K562 (cell line): ENCODE measurements around the gene NARF. TPM values are rescaled to one million over a fixed set of nuclear protein-coding genes. Genes with fewer than 3 reads are reported as not detected.

Source experiments
- ATAC-seq: fragments of 200-7000 bp; cut with Tn5 transposase; 3 replicates; pipeline ENCODE4 v1.9.1; 2020; ENCODE audit warnings: moderate library complexity
- BruUV-seq: library from RNA; stranded (reverse); fragments of 400-500 nt; replicated peaks from 2 replicates; lab custom pipeline; 2021; lab: Mats Ljungman, UMichigan
- CTCF ChIA-PET: fragments of 300-600 bp; formaldehyde crosslinking; extraction: SDS; loops from one replicate; lab custom pipeline; 2021; ENCODE audit warnings: low intra/inter-chr PET ratio; lab: Yijun Ruan, JAX
- POLR2A ChIA-PET: fragments of 300-600, 350-650 bp; sonication (Branson Sonifier 250); formaldehyde crosslinking; extraction: SDS; loops from one replicate; lab custom pipeline; 2021; ENCODE audit warnings: antibody characterized with exemption, inconsistent platforms; lab: Yijun Ruan, JAX
- DNase-seq, 4 experiments: peaks; one replicate each; pipeline versions ENCODE4 v3.0.0 to v3.0.0-alpha.2; 2011 to 2018; ENCODE audit warnings: low spot score in 3 of 4, mixed read lengths in 3 of 4; ENCODE audit errors: extremely low read depth in 1 of 4
- FAIRE-seq: peaks from 2 replicates; lab custom pipeline; 2011; peaks lifted over from hg19 to GRCh38; lab: Jason Lieb, UNC
- H2AFZ ChIP-seq: 2 replicates; pipeline ENCODE4 v1.6.0; 2011; ENCODE audit warnings: low read depth, low read length, control low read depth, inconsistent platforms
- H3K27ac ChIP-seq: fragments of 200-600 bp; 3 replicates; pipeline ENCODE4 v1.8.0; 2011; ENCODE audit warnings: low read depth, mild to moderate bottlenecking, control low read depth, inconsistent platforms, low read length, moderate library complexity, mixed read lengths; ENCODE audit errors: extremely low read depth
- H3K27me3 ChIP-seq, 2 experiments: fragments of 300-600 bp in 1 of 2; 2 replicates in 1 of 2; 3 replicates in 1 of 2; pipeline versions ENCODE4 v1.6.0 to v1.8.0; 2011; ENCODE audit warnings: inconsistent platforms in 2 of 2, low read length in 2 of 2, mild to moderate bottlenecking in 1 of 2, mixed read lengths in 1 of 2, moderate library complexity in 1 of 2; ENCODE audit not compliant: control insufficient read depth in 2 of 2, insufficient read depth in 2 of 2
- H3K36me3 ChIP-seq: fragments of 300-600 bp; 3 replicates; pipeline ENCODE4 v1.8.0; 2011; ENCODE audit warnings: mild to moderate bottlenecking, low read length, inconsistent platforms; ENCODE audit not compliant: control insufficient read depth, insufficient read depth
- H3K4me1 ChIP-seq, 2 experiments: fragments of 200-600 bp in 1 of 2; replicated peaks in 1 of 2; 2 replicates in 1 of 2; 3 replicates in 1 of 2; pipeline versions ENCODE4 v1.5.1 to v1.8.0; 2011; ENCODE audit warnings: inconsistent platforms in 2 of 2, low read length in 2 of 2, mild to moderate bottlenecking in 1 of 2, mixed read lengths in 1 of 2, moderate library complexity in 1 of 2; ENCODE audit not compliant: control insufficient read depth in 2 of 2, insufficient read depth in 2 of 2
- H3K4me2 ChIP-seq: 2 replicates; pipeline ENCODE4 v1.6.1; 2011; ENCODE audit warnings: low read length, control low read depth, inconsistent platforms, mixed read lengths; ENCODE audit not compliant: insufficient read depth
- H3K4me3 ChIP-seq: fragments of 200-600 bp; sonication (generic), shearing (Covaris generic); 2 replicates; pipeline ENCODE4 v1.5.1; 2016; ENCODE audit warnings: control low read depth, inconsistent platforms
- H3K79me2 ChIP-seq: fragments of 200-600 bp; 3 replicates; pipeline ENCODE4 v1.8.0; 2011; ENCODE audit warnings: low read length, inconsistent platforms; ENCODE audit not compliant: control insufficient read depth, insufficient read depth
- H3K9ac ChIP-seq, 2 experiments: 2 replicates each; pipeline versions ENCODE4 v1.6.0 to v1.6.1; 2011; ENCODE audit warnings: low read depth in 2 of 2, low read length in 2 of 2, control low read depth in 1 of 2, inconsistent platforms in 1 of 2, mild to moderate bottlenecking in 1 of 2, mixed read lengths in 1 of 2; ENCODE audit not compliant: insufficient read depth in 1 of 2
- H3K9me1 ChIP-seq: one replicate; pipeline ENCODE4 v1.6.0; 2011; ENCODE audit warnings: inconsistent platforms, mild to moderate bottlenecking, low read length, moderate library complexity; ENCODE audit not compliant: control insufficient read depth, insufficient read depth
- H3K9me3 ChIP-seq: replicated peaks from 2 replicates; pipeline ENCODE4 v1.5.1; 2011; ENCODE audit warnings: low read depth, low read length, inconsistent platforms; ENCODE audit not compliant: control insufficient read depth, insufficient read depth
- H4K20me1 ChIP-seq: replicated peaks from 2 replicates; pipeline ENCODE4 v1.6.1; 2011; ENCODE audit warnings: low read length, inconsistent platforms, mixed read lengths; ENCODE audit not compliant: control insufficient read depth, insufficient read depth
- BRD4 ChIP-seq: fragments of 200-600 bp; sonication (generic); IDR thresholded peaks from 2 replicates; pipeline ENCODE4 v1.6.1; 2017; ENCODE audit warnings: inconsistent platforms
- EWSR1 ChIP-seq: fragments of 450-650 bp; IDR thresholded peaks from 2 replicates; pipeline ENCODE4 v1.6.1; 2018; ENCODE audit warnings: borderline replicate concordance, mild to moderate bottlenecking, low read depth, moderate library complexity; ENCODE audit not compliant: partially characterized antibody
- MNT ChIP-seq, 2 experiments: fragments of 450-650 bp; conservative IDR thresholded peaks; 2 replicates each; pipeline ENCODE4 v1.6.1; 2017; ENCODE audit warnings: mild to moderate bottlenecking in 2 of 2, moderate library complexity in 2 of 2
- RBFOX2 ChIP-seq: fragments of 200-400 bp; formaldehyde crosslinking; IDR thresholded peaks from 2 replicates; pipeline ENCODE4 v1.6.1; 2017; ENCODE audit warnings: low read depth, mild to moderate bottlenecking, low read length, moderate library complexity
- SMARCE1 ChIP-seq: fragments of 450-650 bp; IDR thresholded peaks from 2 replicates; pipeline ENCODE4 v1.7.1; 2016; ENCODE audit warnings: mild to moderate bottlenecking
- U2AF1 ChIP-seq: fragments of 200-400 bp; formaldehyde crosslinking; optimal IDR thresholded peaks from 2 replicates; pipeline ENCODE3; 2017; ENCODE audit warnings: mild to moderate bottlenecking, low read depth, low read length, moderate library complexity
- ZNF197 ChIP-seq: fragments of 200-800 bp; sonication (Bioruptor generic); IDR thresholded peaks from 2 replicates; pipeline ENCODE4 v1.6.1; 2016; ENCODE audit warnings: low read depth, missing genetic modification characterization, missing compliant biosample characterization
- ZNF830 ChIP-seq: fragments of 250-450 bp; sonication (Bioruptor Pico); IDR thresholded peaks from 2 replicates; pipeline ENCODE4 v1.5.0; 2021; ENCODE audit warnings: mild to moderate bottlenecking
- WGBS: fragments of 100-300 bp; shearing (Covaris generic); methylation state at CpG from one replicate; pipeline ENCODE4 v1.1.6; 2016; ENCODE audit warnings: low coverage, mixed read lengths; ENCODE audit not compliant: insufficient coverage; ENCODE audit errors: missing lambda C conversion rate; 5-methylcytosine and 5-hydroxymethylcytosine counted together
- in situ Hi-C: fragments of 300-500 bp; cut with MboI; formaldehyde crosslinking; loops from 4 replicates; pipeline ENCODE4 v1.15.0; 2018; ENCODE audit warnings: inconsistent platforms, mixed read lengths
- intact Hi-C: fragments of 100-400 bp; cut with micrococcal nuclease; formaldehyde crosslinking; loops from 2 replicates; pipeline ENCODE4 v1.14.2; 2022
- polyA plus RNA-seq, 8 experiments: library from polyadenylated mRNA; depleted of rRNA in 4 of 8; stranded (reverse) in 5 of 8; unstranded in 3 of 8; fragments of >200 nt; fragmentation: Nextera tagmentation in 2 of 8; fragmentation: Illumina TruSeq in 1 of 8; extraction: Ambion mirVana in 2 of 8; extraction: Trizol in 1 of 8; gene quantifications; 2 replicates each; pipeline versions ENCODE4 v1.2.1 to v1.2.3, GENCODE V29; 2011 to 2014; ENCODE audit warnings: inconsistent platforms in 1 of 8, missing spikeins in 1 of 8
- total RNA-seq, 7 experiments: library from RNA; depleted of rRNA in 6 of 7; stranded (reverse); fragments of >200 nt in 6 of 7; fragmentation: Illumina TruSeq in 2 of 7; extraction: Trizol in 2 of 7; gene quantifications; 2 replicates each; pipeline versions ENCODE4 v1.2.1 to v1.2.3, GENCODE V29; 2011 to 2021; ENCODE audit warnings: low replicate concordance in 1 of 7

The NARF gene
- total and polyA plus RNA-seq, 9 of the 15 experiments (the other 6 are each of a cell fraction or from before 2014, with no cell fraction given) = 60.4 to 423 (median 132) TPM

GRCh38 chr17:82479602-82480001, 21.1 kb downstream of the NARF start:
- POLR2A ChIA-PET = no interaction called here
- H3K4me3 ChIP-seq = no peak overlapping the region
- in situ Hi-C loops = no loop called here
- no peak overlapping the region for H3K9ac ChIP-seq
- WGBS = 89% methylated on average over 5 of the region's 5 CpGs
- no peak overlapping the region for H2AFZ ChIP-seq
- no peak for FAIRE-seq
- peaks cover 11% of the 10 kb centered on the region; the same call in 1 of the 3 replicates for H3K79me2 ChIP-seq
- no peaks in the 10 kb centered on the region for H3K9me3 ChIP-seq
- no peaks in the 10 kb centered on the region for H3K27me3 ChIP-seq
- no peaks in the 10 kb centered on the region for H3K9me1 ChIP-seq
- DNase-seq = no peak
- intact Hi-C loops = no loop called here
- TF ChIP-seq U2AF1 = no peak
- no peak for TF ChIP-seq EWSR1
- TF ChIP-seq ZNF830 (CRISPR knock-in tag) = no peak
- TF ChIP-seq SMARCE1 = no peak
- no peak for TF ChIP-seq BRD4
- TF ChIP-seq ZNF197 (CRISPR knock-in tag) = no peak
- TF ChIP-seq, all 486 proteins: peak for 0
- no TSS peak for BruUV-seq
- no peaks in the 10 kb centered on the region; the same call in 1 of the 2 replicates for H4K20me1 ChIP-seq
- CTCF ChIA-PET = no interaction called here
- H3K27ac ChIP-seq = no peak overlapping the region
- ATAC-seq = no peak
- H3K4me1 ChIP-seq = peaks cover 4 to 12% of the 10 kb centered on the region in 2 experiments; a peak in 4 of 5 replicates
- peaks cover 92% of the 10 kb centered on the region for H3K36me3 ChIP-seq
- H3K4me2 ChIP-seq = no peak overlapping the region

GRCh38 chr17:82480318-82480717, 21.8 kb downstream of the NARF start:
- no peak overlapping the region for H3K4me2 ChIP-seq
- H3K9me1 ChIP-seq = no peaks in the 10 kb centered on the region
- H3K4me3 ChIP-seq = no peak overlapping the region
- peaks cover 6% of the 10 kb centered on the region; the same call in 1 of the 3 replicates for H3K79me2 ChIP-seq
- H3K9me3 ChIP-seq = no peaks in the 10 kb centered on the region
- H3K4me1 ChIP-seq = peaks cover 0 to 8% of the 10 kb centered on the region in 2 experiments; a peak in 2 of 5 replicates
- no peak for FAIRE-seq
- in situ Hi-C loops = no loop called here
- no peaks in the 10 kb centered on the region for H3K27me3 ChIP-seq
- no peak for DNase-seq
- WGBS = 93% methylated on average over 9 of the region's 9 CpGs
- peaks cover 92% of the 10 kb centered on the region for H3K36me3 ChIP-seq
- POLR2A ChIA-PET = interaction anchor here (0.8 to 2.1 kb wide), 3 partner anchors 8 to 123 kb away, joined by 3 to 7 read pairs (median 3); no protein-coding TSS in a partner anchor
- H3K9ac ChIP-seq = peak overlapping the region in 1 of 2 experiments; percentile 69; a peak in 2 of 4 replicates
- TF ChIP-seq RBFOX2 (0 out of 2 replicates have a peak, but pooled peaks have one; percentile 19), MNT (conservative IDR thresholded peaks at IDR 0.05) (no peak)
- TF ChIP-seq, all 486 proteins: peak for 1
- CTCF ChIA-PET = interaction anchor here (0.6 kb wide), 1 partner anchor 301 kb away, joined by 4 read pairs; no protein-coding TSS in a partner anchor
- intact Hi-C loops = no loop called here
- ATAC-seq = no peak
- H4K20me1 ChIP-seq = no peaks in the 10 kb centered on the region; the same call in 1 of the 2 replicates
- no peak overlapping the region for H3K27ac ChIP-seq
- no TSS peak for BruUV-seq
- no peak overlapping the region for H2AFZ ChIP-seq
